ENCODE data around the gene DSCAML1. TPM values are rescaled to one million over a fixed set of nuclear protein-coding genes. Genes with fewer than 3 reads are reported as not detected.

Gene DSCAML1
- total RNA-seq, 1 experiment from 2014 or later: 0.90 TPM

GRCh38 chr11:117392979-117393378, 404.0 kb downstream of the DSCAML1 start:
- Mint-ChIP-seq H3K4me3 (no peak overlapping the region), H3K27me3 (ENCODE audit: low read depth) (no peaks in the 10 kb centered on the region)
- TF ChIP-seq NR3C1 (CRISPR knock-in tag; conservative IDR thresholded peaks at IDR 0.05; ENCODE audit: low read depth) (no peak), AR (CRISPR knock-in tag; IDR thresholded peaks at IDR 0.05) (no peak), FOXK1 (CRISPR knock-in tag; IDR thresholded peaks at IDR 0.05) (no peak), ZBTB43 (CRISPR knock-in tag; IDR thresholded peaks at IDR 0.05) (no peak), GRHL2 (CRISPR knock-in tag; IDR thresholded peaks at IDR 0.05; ENCODE audit: insufficient replicate concordance, severe bottlenecking) (no peak)

GRCh38 chr11:117392001-117392690, 404.9 kb downstream of the DSCAML1 start:
- CTCF ChIA-PET: interaction anchor here (1.7 kb wide), 1 partner anchor 34 kb away, joined by 4 read pairs; no protein-coding TSS in a partner anchor

More at GRCh38 chr11:117392979-117393378, 404.0 kb downstream of the DSCAML1 start:
- POLR2A ChIA-PET: no interaction called here
- CTCF ChIA-PET: no interaction called here
- Mint-ChIP-seq H3K4me1 (no peaks in the 10 kb centered on the region), H3K9me3 (peaks cover 11% of the 10 kb centered on the region), H3K36me3 (peaks cover 42% of the 10 kb centered on the region), H3K27ac (no peak overlapping the region)
- no peak for DNase-seq (ENCODE audit: low spot score)
- ATAC-seq: no peak

More at GRCh38 chr11:117392001-117392690, 404.9 kb downstream of the DSCAML1 start:
- H3K36me3 Mint-ChIP-seq: peaks cover 33% of the 10 kb centered on the region
- DNase-seq (ENCODE audit: low spot score) (no peak), ATAC-seq (no peak)
- peaks cover 3% of the 10 kb centered on the region; the same call in 1 of the 2 replicates for H3K9me3 Mint-ChIP-seq
- H3K4me1 Mint-ChIP-seq: no peaks in the 10 kb centered on the region
- TF ChIP-seq JAZF1 (CRISPR knock-in tag; IDR thresholded peaks at IDR 0.05) (no peak), SMAD4 (CRISPR knock-in tag; IDR thresholded peaks at IDR 0.05) (no peak), CREM (CRISPR knock-in tag; IDR thresholded peaks at IDR 0.05) (no peak), NR1H2 (CRISPR knock-in tag; IDR thresholded peaks at IDR 0.05) (no peak), RELA (CRISPR knock-in tag; IDR thresholded peaks at IDR 0.05; ENCODE audit: borderline replicate concordance) (no peak), FOXJ3 (CRISPR knock-in tag; IDR thresholded peaks at IDR 0.05; ENCODE audit: borderline replicate concordance) (no peak), NFATC4 (CRISPR knock-in tag; IDR thresholded peaks at IDR 0.05) (no peak), IRF1 (CRISPR knock-in tag; IDR thresholded peaks at IDR 0.05) (no peak)
- TF ChIP-seq, protein P1, sequence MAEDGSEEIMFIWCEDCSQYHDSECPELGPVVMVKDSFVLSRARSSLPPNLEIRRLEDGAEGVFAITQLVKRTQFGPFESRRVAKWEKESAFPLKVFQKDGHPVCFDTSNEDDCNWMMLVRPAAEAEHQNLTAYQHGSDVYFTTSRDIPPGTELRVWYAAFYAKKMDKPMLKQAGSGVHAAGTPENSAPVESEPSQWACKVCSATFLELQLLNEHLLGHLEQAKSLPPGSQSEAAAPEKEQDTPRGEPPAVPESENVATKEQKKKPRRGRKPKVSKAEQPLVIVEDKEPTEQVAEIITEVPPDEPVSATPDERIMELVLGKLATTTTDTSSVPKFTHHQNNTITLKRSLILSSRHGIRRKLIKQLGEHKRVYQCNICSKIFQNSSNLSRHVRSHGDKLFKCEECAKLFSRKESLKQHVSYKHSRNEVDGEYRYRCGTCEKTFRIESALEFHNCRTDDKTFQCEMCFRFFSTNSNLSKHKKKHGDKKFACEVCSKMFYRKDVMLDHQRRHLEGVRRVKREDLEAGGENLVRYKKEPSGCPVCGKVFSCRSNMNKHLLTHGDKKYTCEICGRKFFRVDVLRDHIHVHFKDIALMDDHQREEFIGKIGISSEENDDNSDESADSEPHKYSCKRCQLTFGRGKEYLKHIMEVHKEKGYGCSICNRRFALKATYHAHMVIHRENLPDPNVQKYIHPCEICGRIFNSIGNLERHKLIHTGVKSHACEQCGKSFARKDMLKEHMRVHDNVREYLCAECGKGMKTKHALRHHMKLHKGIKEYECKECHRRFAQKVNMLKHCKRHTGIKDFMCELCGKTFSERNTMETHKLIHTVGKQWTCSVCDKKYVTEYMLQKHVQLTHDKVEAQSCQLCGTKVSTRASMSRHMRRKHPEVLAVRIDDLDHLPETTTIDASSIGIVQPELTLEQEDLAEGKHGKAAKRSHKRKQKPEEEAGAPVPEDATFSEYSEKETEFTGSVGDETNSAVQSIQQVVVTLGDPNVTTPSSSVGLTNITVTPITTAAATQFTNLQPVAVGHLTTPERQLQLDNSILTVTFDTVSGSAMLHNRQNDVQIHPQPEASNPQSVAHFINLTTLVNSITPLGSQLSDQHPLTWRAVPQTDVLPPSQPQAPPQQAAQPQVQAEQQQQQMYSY (CRISPR knock-in tag; IDR thresholded peaks at IDR 0.05): no peak
- TF ChIP-seq, protein P2, sequence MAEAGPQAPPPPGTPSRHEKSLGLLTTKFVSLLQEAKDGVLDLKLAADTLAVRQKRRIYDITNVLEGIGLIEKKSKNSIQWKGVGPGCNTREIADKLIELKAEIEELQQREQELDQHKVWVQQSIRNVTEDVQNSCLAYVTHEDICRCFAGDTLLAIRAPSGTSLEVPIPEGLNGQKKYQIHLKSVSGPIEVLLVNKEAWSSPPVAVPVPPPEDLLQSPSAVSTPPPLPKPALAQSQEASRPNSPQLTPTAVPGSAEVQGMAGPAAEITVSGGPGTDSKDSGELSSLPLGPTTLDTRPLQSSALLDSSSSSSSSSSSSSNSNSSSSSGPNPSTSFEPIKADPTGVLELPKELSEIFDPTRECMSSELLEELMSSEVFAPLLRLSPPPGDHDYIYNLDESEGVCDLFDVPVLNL (CRISPR knock-in tag; IDR thresholded peaks at IDR 0.05; ENCODE audit: borderline replicate concordance, low read depth): no peak
- TF ChIP-seq, protein P3, sequence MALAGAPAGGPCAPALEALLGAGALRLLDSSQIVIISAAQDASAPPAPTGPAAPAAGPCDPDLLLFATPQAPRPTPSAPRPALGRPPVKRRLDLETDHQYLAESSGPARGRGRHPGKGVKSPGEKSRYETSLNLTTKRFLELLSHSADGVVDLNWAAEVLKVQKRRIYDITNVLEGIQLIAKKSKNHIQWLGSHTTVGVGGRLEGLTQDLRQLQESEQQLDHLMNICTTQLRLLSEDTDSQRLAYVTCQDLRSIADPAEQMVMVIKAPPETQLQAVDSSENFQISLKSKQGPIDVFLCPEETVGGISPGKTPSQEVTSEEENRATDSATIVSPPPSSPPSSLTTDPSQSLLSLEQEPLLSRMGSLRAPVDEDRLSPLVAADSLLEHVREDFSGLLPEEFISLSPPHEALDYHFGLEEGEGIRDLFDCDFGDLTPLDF (CRISPR knock-in tag; IDR thresholded peaks at IDR 0.05): no peak
- TF ChIP-seq, protein P4, sequence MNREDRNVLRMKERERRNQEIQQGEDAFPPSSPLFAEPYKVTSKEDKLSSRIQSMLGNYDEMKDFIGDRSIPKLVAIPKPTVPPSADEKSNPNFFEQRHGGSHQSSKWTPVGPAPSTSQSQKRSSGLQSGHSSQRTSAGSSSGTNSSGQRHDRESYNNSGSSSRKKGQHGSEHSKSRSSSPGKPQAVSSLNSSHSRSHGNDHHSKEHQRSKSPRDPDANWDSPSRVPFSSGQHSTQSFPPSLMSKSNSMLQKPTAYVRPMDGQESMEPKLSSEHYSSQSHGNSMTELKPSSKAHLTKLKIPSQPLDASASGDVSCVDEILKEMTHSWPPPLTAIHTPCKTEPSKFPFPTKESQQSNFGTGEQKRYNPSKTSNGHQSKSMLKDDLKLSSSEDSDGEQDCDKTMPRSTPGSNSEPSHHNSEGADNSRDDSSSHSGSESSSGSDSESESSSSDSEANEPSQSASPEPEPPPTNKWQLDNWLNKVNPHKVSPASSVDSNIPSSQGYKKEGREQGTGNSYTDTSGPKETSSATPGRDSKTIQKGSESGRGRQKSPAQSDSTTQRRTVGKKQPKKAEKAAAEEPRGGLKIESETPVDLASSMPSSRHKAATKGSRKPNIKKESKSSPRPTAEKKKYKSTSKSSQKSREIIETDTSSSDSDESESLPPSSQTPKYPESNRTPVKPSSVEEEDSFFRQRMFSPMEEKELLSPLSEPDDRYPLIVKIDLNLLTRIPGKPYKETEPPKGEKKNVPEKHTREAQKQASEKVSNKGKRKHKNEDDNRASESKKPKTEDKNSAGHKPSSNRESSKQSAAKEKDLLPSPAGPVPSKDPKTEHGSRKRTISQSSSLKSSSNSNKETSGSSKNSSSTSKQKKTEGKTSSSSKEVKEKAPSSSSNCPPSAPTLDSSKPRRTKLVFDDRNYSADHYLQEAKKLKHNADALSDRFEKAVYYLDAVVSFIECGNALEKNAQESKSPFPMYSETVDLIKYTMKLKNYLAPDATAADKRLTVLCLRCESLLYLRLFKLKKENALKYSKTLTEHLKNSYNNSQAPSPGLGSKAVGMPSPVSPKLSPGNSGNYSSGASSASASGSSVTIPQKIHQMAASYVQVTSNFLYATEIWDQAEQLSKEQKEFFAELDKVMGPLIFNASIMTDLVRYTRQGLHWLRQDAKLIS (CRISPR knock-in tag; IDR thresholded peaks at IDR 0.05; ENCODE audit: borderline replicate concordance): no peak
- POLR2A ChIA-PET: no interaction called here
- H3K27ac Mint-ChIP-seq: no peak overlapping the region
- H3K4me3 Mint-ChIP-seq: no peak overlapping the region
- H3K27me3 Mint-ChIP-seq (ENCODE audit: low read depth): no peaks in the 10 kb centered on the region
